Central memory CD8-positive, alpha-beta T cell (primary cell): ENCODE results near the gene TM9SF2.
A peak's percentile ranks its signal among the peaks of the same experiment; 100 is the strongest.
"Not testable (repeated sequence)": the region's sequence is repeated elsewhere in the genome, so short reads cannot be mapped to it uniquely, and the experiment has no call there.

Experiments
- ATAC-seq: fragments of 150-1000 bp; cut with Tn5 transposase; replicated peaks from 2 replicates; pipeline ENCODE4 v1.10.0; 2022; ENCODE audit warnings: mild to moderate bottlenecking, moderate FRiP score, moderate number of reproducible peaks; ENCODE audit not compliant: poor library complexity, severe bottlenecking; ENCODE audit errors: extremely low read depth
- DNase-seq, 2 donors: peaks; one replicate each; pipeline ENCODE4 v3.0.0; 2021; ENCODE audit warnings: low spot score in 2 of 2
- H3K27ac Mint-ChIP-seq: one replicate; pipeline ENCODE4 v1.8.0; 2022; ENCODE audit warnings: low read depth, mild to moderate bottlenecking, moderate library complexity, mixed read lengths
- H3K27me3 Mint-ChIP-seq: one replicate; pipeline ENCODE4 v1.8.0; 2022; ENCODE audit warnings: mixed read lengths
- H3K36me3 Mint-ChIP-seq: one replicate; pipeline ENCODE4 v1.8.0; 2022; ENCODE audit warnings: mild to moderate bottlenecking, moderate library complexity, mixed read lengths; ENCODE audit not compliant: insufficient read depth
- H3K4me1 Mint-ChIP-seq: one replicate; pipeline ENCODE4 v1.8.0; 2022; ENCODE audit warnings: mixed read lengths
- H3K4me3 Mint-ChIP-seq: one replicate; pipeline ENCODE4 v1.8.0; 2022; ENCODE audit warnings: mild to moderate bottlenecking, moderate library complexity, mixed read lengths
- H3K9me3 Mint-ChIP-seq: one replicate; pipeline ENCODE4 v1.8.0; 2022; ENCODE audit warnings: mixed read lengths

The TM9SF2 gene

DNA sequence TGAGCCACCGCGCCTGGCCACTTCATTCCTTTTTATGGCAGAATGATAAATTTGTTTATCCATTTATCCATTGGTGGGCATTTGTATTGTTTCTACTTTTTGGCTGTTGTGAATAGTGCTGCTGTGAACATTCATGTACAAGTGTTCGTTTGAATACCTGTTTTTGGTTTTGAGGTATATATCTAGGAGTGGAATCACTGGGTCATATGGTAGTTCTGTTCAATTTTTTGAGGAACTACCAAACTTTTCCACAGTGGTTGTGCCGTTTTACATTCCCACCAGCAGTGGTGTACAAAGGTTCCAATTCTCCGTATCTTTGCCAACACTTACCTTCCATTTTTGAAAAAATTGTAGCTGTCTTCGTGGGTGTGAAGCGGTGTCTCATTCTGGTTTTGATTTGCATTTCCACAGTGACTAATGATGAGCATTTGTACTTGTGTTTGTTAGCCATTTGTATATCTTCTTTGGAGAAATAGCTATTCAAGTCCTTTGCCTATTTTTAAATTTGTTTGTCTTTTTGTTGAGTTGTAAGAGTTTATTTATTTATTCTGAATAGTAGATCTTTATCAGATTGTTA, 55.7 kb downstream of the TM9SF2 start:
- ATAC-seq (no peak), DNase-seq (no peak)
- Mint-ChIP-seq H3K27me3 (no peaks in the 10 kb centered on the region), H3K4me3 (no peak overlapping the region), H3K9me3 (no peaks in the 10 kb centered on the region), H3K27ac (no peak overlapping the region), H3K4me1 (peaks cover 6% of the 10 kb centered on the region), H3K36me3 (peaks cover 58% of the 10 kb centered on the region)

GRCh38 chr13:99558570-99559180, 57.4 kb downstream of the TM9SF2 start:
- ATAC-seq (no peak), DNase-seq (no peak)
- no peaks in the 10 kb centered on the region for H3K9me3 Mint-ChIP-seq
- no peaks in the 10 kb centered on the region for H3K27me3 Mint-ChIP-seq
- no peak overlapping the region for H3K4me3 Mint-ChIP-seq
- no peak overlapping the region for H3K27ac Mint-ChIP-seq
- H3K36me3 Mint-ChIP-seq: peaks cover 54% of the 10 kb centered on the region
- peaks cover 6% of the 10 kb centered on the region for H3K4me1 Mint-ChIP-seq

GRCh38 chr13:99559560-99559959, 58.3 kb downstream of the TM9SF2 start:
- H3K27ac Mint-ChIP-seq: no peak overlapping the region
- H3K4me3 Mint-ChIP-seq: no peak overlapping the region
- no peaks in the 10 kb centered on the region for H3K9me3 Mint-ChIP-seq
- no peaks in the 10 kb centered on the region for H3K27me3 Mint-ChIP-seq
- peaks cover 6% of the 10 kb centered on the region for H3K4me1 Mint-ChIP-seq
- no peak for ATAC-seq
- H3K36me3 Mint-ChIP-seq: peaks cover 47% of the 10 kb centered on the region
- no peak for DNase-seq

DNA sequence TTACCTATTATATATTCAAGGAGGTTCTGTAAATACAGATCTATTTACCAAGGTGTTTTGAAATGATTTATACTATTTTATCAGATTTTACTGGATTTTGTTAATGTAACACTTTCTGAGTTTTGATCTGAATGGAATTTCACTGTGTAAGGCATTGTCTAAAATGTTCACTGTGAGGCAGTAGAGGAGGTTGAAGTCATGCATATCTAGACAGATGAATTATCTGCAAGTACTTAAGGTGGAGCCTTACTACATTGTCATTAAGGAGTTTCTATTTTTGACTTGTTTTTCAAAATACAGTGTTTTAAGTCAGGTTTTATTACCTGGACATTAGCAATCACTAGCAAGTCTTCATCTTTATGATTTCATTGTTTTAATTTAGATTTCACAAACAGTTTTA, 62.1 kb downstream of the TM9SF2 start:
- Mint-ChIP-seq H3K27me3 (no peaks in the 10 kb centered on the region), H3K4me1 (no peaks in the 10 kb centered on the region), H3K36me3 (peaks cover 39% of the 10 kb centered on the region), H3K4me3 (no peak overlapping the region), H3K27ac (no peak overlapping the region), H3K9me3 (no peaks in the 10 kb centered on the region)
- DNase-seq: no peak
- no peak for ATAC-seq

DNA sequence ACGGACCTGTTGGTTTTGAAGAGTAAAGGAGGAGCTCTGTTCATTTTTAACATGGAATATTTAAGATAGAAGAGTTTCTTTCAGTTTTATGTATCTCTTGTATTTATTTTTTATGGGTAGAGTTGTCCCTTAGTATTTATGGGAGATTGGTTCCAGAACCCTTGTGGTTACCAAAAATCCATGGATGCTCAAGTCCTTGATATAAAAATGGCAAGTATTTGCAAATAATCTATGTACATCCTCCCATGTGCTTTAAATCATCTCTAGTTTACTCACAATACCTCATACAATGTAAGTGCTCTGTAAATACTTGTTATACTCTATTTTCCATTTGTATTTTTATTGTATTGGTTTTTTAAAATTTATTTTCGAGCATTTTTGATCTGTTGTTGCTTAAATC, 63.1 kb downstream of the TM9SF2 start:
- H3K9me3 Mint-ChIP-seq: no peaks in the 10 kb centered on the region
- no peaks in the 10 kb centered on the region for H3K4me1 Mint-ChIP-seq
- no peak for ATAC-seq
- no peak for DNase-seq
- no peak overlapping the region for H3K27ac Mint-ChIP-seq
- H3K4me3 Mint-ChIP-seq: no peak overlapping the region
- H3K27me3 Mint-ChIP-seq: no peaks in the 10 kb centered on the region
- H3K36me3 Mint-ChIP-seq: peaks cover 33% of the 10 kb centered on the region

- Mint-ChIP-seq H3K27ac (peak overlapping the region; percentile 4), H3K9me3 (no peaks in the 10 kb centered on the region), H3K27me3 (no peaks in the 10 kb centered on the region), H3K4me1 (no peaks in the 10 kb centered on the region), H3K36me3 (peaks cover 26% of the 10 kb centered on the region), H3K4me3 (peak overlapping the region; percentile 18)
- DNase-seq (no peak), ATAC-seq (no peak)
Measured at GRCh38 chr13:99565478-99566124, 64.3 kb downstream of the TM9SF2 start.

- Mint-ChIP-seq H3K36me3 (peaks cover 19% of the 10 kb centered on the region), H3K9me3 (no peaks in the 10 kb centered on the region), H3K4me1 (no peaks in the 10 kb centered on the region), H3K4me3 (peak overlapping the region; percentile 18), H3K27me3 (no peaks in the 10 kb centered on the region), H3K27ac (peak overlapping the region; percentile 4)
- DNase-seq (no peak), ATAC-seq (no peak)
Measured at GRCh38 chr13:99566125-99567083, 65.1 kb downstream of the TM9SF2 start.

GRCh38 chr13:99568901-99569300, 67.6 kb downstream of the TM9SF2 start:
- not testable (repeated sequence) for H3K9me3 Mint-ChIP-seq, H3K36me3 Mint-ChIP-seq, H3K4me1 Mint-ChIP-seq, ATAC-seq, H3K27ac Mint-ChIP-seq, H3K4me3 Mint-ChIP-seq, H3K27me3 Mint-ChIP-seq, DNase-seq

DNA sequence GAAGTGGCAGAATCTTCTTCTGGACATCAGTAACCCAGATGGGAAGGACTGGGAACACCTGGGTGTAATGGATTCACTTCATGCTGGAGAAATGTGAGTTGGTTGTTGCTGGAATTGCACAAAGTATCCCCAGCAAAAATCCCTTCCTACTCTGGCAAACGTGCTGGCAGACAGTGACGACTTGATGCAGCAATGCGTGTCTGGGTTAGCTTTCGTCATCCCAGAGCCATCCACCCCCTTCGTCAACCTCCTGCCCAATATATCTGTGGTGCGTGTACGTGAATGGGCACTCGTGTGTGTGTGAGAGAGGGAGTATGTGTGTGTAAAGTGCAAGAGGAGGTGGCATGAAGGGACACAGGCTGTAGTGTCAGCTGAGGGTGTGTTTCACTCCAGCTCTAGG, 70.9 kb downstream of the TM9SF2 start:
- Mint-ChIP-seq H3K4me3 (no peak overlapping the region), H3K27me3 (no peaks in the 10 kb centered on the region), H3K27ac (no peak overlapping the region), H3K36me3 (no peaks in the 10 kb centered on the region), H3K9me3 (no peaks in the 10 kb centered on the region), H3K4me1 (no peaks in the 10 kb centered on the region)
- DNase-seq (no peak), ATAC-seq (no peak)

GRCh38 chr13:99572921-99573320, 71.6 kb downstream of the TM9SF2 start:
- Mint-ChIP-seq H3K9me3 (no peaks in the 10 kb centered on the region), H3K27ac (no peak overlapping the region), H3K4me3 (no peak overlapping the region), H3K27me3 (no peaks in the 10 kb centered on the region), H3K36me3 (no peaks in the 10 kb centered on the region), H3K4me1 (no peaks in the 10 kb centered on the region)
- DNase-seq: no peak
- no peak for ATAC-seq

DNA sequence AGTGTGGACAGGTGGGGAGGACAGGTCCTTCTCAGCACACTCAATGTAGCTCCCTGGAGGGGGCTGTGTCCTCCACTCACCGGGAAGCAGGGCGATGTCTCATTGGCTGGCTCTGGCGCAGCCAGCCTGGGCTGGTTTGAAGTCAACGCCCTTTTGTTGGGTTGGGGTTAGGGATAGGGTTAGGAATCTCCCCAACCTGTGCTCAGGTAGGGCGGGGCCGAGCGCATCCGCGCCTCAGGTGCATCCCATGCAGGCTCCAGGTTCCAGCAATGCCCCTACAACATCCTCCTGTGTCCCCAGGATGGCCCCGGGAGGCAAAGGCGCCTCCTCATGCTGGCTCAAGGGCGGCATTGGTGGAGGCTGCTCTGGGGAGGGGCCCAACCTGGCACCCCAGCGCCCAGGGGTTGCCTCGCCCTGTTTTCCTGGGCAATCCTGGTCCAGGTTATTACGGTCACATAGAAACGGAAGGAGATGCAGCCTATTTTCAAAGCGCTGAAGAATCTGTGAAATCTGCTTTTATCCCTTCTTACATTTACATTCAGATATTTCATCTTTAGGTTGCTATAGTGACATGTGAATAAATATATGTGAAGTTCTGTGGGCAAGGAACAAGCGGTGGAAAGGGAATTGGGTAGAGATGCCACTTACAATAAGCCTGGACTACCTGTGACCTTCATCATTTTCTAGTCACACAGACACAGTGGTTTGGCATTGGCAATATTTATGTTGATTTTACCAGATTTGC, 74.3 kb downstream of the TM9SF2 start:
- no peak overlapping the region for H3K4me3 Mint-ChIP-seq
- H3K9me3 Mint-ChIP-seq: no peaks in the 10 kb centered on the region
- DNase-seq (no peak), ATAC-seq (no peak)
- no peaks in the 10 kb centered on the region for H3K36me3 Mint-ChIP-seq
- H3K27me3 Mint-ChIP-seq: no peaks in the 10 kb centered on the region
- peaks cover 9% of the 10 kb centered on the region for H3K4me1 Mint-ChIP-seq
- H3K27ac Mint-ChIP-seq: no peak overlapping the region
